GM19438 (cell line): ENCODE results near the gene ASGR2.
"Not testable (repeated sequence)": the region's sequence is repeated elsewhere in the genome, so short reads cannot be mapped to it uniquely, and the experiment has no call there.

Experiments
- ATAC-seq: cut with Tn5 transposase; IDR thresholded peaks from one replicate; pipeline ENCODE4 v1.9.1; 2021; ENCODE audit warnings: low read depth; ENCODE audit not compliant: unreplicated experiment

ASGR2 gene

DNA sequence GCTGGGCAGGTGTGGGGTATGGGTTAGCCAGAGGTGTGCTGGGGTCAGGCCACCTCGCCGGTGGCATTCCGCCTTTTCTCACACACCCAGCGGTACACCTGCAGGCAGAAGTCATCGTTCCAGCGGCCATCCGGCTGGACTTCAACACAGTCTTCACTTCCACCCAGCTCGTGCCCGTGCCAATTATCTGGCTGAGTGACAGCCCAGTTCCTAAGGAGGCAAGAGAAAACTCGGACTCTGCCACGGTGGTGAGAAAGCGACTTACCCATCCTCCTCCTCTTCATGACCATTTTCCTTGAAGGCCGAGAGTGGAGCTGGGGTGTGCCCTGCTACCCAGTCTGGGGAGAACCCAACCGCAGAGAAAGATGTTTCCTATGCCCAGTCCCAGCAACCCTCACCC, 13.1 kb downstream of the ASGR2 start:
- ATAC-seq, result no peak

GRCh38 chr17:7100641-7101379, 13.8 kb downstream of the ASGR2 start:
- ATAC-seq, result not testable (repeated sequence)

DNA sequence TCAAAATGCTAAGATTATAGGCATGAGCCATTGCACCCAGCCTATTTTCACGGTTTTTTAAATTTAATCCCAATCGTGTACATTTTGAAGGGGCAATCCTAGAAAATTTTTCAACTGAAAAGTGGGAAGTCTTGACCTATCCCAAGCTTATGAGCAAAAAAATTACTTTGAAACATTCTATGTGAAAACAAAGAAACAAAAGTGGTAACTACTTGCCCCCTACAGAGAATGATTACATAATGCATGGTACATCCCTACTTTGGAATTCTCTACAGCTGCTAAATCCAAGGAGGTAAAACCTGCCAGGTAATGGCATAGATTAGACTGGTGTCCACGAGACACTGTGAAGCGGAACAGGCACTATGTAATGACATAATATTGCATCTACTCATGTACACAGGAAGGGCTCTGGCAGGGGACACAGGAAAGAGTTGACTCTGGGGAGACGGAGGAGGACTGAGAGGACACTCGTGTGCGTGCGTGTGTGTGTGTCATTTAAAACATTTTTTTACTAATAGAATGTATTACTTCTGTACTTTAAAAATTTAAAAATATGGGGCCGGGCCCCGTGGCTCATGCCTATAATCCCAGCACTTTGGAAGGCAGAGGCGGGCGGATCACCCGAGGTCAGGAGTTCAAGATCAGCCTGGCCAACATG, 15.7 kb downstream of the ASGR2 start:
- no peak for ATAC-seq

DNA sequence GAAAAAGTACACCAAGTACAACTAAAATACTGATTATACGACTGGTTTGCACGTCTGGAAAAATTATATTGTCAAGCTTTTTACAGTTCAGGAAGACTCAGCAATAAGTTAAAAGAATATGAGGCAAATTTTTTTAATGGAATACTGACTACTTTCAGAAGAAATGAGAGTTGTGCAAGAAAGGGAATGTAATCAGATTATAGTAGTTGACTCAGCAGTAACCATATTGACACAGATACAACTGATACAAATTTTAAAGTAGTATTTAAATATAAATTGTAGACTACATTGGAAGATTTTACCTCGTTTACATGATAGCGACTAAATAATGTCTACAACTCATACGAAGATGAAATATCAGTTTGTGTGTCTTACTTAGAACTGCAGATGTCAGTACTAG, 16.7 kb downstream of the ASGR2 start:
- ATAC-seq, result no peak

DNA sequence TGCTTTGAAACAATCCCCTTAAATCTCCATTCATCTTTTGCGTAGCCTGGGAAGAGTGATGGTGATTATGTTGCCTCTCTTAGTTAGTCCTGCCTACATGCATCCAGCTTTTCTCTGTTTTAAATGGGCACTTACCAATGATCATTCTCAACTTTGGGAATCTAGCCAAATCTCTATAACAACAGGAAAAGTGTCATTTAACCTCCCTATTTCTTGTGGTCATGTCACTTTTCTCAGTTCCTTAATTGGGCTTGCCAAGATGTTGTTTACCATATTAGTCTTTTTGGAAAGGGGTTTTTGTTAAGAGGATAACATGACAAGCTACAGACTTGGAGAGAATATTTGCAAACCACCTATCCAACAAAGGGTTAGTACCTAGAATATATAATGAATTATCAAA, 19.0 kb downstream of the ASGR2 start:
- no peak for ATAC-seq

- ATAC-seq, result no peak
Measured at GRCh38 chr17:7094652-7095019, 20.0 kb downstream of the ASGR2 start.

- ATAC-seq, result not testable (repeated sequence)
Measured at GRCh38 chr17:7091311-7092005, 23.2 kb downstream of the ASGR2 start.

GRCh38 chr17:7089570-7089969, 25.1 kb downstream of the ASGR2 start:
- ATAC-seq, result not testable (repeated sequence)

- ATAC-seq, result not testable (repeated sequence)
Measured at GRCh38 chr17:7088442-7088841, 26.2 kb downstream of the ASGR2 start.

DNA sequence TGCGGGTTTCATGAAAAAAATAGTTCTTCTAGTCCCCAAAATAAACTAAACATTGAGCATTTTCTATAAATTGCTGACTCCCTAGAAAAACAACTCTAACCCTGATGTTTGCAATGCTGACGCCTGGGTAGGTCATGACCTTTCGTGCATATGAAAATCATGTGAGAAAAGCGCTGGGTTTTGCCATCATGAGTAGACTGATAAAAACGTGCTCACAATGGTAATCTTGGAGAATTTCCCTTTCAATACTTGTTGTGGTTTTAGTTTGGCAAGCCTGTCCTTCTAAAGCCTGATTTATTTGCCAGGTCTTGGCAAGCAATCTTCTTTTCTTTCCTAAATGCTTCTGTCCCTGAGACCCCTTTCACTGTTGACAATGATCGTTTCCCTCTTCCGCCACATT, 30.5 kb downstream of the ASGR2 start:
- no peak for ATAC-seq

DNA sequence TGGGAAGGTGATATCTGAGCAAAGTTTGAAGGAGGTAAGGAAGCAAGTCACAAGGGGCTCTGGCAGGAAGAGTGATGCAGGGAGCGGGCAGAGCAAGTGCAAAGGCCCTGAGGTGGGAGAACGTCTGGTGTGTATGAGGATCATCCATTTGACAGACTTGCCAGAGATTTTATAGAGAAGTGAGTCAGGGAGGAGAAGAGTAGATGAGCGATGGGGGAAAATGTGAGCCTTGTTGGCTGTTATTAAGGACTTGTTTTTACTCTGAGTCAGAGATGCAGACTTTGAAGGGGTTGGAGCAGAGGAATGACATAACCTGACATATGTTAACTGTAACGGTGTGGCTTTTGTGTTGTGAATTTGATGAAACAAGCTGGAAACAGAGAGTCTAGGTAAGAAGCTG, 31.0 kb downstream of the ASGR2 start:
- no peak for ATAC-seq

- ATAC-seq, result no peak
Measured at GRCh38 chr17:7081341-7082062, 33.1 kb downstream of the ASGR2 start.

DNA sequence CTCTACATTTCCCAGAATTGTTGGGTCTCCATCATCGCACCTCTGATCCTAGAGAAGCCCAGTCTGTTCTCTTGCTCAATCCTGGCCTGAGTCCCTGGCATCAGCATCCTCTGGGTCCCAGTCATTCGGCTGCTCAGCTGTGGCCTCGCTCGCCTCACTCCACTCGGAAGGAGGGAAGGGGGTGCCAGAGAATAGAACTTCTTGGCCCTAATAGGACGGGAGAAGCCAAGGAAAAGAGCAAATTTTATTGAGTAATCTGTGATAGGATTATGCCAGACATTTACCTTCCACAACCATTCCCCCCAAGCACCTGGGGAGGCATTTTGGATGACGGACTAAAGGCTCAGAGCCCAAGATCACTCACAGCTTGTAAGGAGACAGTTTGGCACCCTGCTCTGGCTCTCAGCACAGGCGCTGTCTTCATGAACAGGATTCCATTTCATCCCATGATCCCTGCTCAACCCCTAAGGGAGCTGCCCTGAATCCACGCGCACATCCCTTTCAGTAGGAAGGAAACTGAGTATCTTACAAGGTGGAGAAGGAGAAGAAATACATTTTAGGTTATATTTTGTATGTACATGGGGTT, 34.1 kb downstream of the ASGR2 start:
- no peak for ATAC-seq

DNA sequence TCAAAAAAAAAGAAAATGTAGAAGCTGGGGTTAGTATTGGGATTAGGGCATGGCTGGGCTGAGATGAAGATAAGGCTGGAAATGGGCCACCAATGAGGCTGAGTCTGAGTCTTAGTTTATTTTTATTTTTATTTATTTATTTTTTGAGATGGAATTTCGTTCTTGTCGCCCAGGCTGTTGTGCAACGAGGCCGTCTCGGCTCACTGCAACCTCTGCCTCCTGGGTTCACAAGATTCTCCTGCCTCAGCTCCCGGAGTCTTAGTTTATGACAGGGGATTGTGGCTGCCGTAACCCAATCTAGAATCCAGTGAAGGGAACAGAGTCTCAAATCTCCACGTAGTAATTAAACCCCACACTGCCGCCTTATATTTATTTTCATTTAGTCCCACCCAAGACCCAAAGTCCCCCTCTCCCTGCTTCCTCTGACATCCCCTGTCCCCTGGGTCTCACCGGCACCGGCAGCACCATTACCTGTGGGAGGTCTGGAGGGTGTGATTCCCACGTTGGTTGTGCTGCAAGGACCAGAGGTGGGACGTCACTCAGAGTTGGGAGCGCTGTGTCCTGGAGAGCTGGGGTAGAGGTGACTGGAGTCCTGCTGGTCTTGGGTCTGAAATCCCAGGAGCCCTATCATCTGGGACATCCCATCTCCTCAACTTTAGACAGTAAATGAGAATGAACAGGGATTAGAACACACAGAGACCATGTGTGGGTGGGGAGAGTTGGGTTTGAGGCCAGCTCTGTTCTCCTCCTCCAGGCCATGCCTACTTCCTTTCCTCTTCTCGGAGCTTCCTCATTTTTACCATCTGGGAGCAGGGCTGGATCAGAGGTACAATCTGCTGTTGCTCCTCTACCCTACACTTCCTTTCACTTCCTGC, 34.8 kb downstream of the ASGR2 start, which contains the start of gene CLEC10A:
Gene CLEC10A, minus strand, starts transcription at position 671 of the 875 bp plus-strand sequence. CDS start 1,439 bp downstream, outside the sequence.
- ATAC-seq, result no peak

- no peak for ATAC-seq
Measured at GRCh38 chr17:7078711-7079110, 35.9 kb downstream of the ASGR2 start.

- no peak for ATAC-seq
Measured at GRCh38 chr17:7077911-7078546, 36.6 kb downstream of the ASGR2 start.

GRCh38 chr17:7074931-7075330, 39.7 kb downstream of the ASGR2 start:
- no peak for ATAC-seq

DNA sequence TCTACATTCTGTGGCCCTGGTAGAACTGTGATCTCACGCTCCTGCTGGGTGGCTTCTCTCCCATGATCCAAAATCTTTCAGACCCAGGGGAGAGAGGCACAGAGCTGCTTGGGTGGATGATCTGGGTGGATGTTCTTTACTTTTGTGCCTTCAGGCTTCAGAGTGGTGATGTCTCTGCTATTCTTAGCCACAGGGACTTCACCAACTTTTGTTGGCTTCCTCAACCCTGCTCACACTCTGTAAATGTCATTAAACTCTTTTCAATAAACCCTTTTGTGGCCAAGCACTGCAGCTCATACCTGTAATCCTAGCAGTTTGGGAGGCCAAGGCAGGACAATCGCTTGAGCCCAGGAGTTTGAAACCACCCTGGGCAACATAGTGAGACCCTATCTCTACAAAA, 42.2 kb downstream of the ASGR2 start:
- ATAC-seq, result no peak

DNA sequence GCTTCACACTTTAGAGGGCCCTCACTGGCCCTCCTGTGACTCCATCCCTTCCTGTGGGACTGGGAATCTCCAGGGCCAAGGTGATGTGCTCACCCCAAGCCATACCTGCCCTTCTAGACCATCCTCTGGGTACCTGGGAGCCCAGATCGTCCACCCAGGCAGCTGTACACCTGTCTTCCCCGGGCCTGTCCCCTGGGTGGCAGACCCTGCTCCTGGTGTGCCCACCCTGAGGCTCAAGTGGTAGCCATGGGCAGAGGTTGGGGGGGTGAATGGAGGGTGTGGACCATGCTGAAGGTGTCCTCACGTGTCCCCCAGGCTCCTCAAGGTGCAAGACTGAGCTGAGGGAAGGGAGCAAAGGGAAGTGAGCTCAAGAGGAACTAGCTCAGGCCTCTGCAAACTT, 43.9 kb downstream of the ASGR2 start:
- no peak for ATAC-seq
